Activated naive CD8-positive, alpha-beta T cell treated with anti-CD3 and anti-CD28 coated beads, Interleukin-2, amount 50 U/mL, for 16 hours (primary cell): Measurements from ENCODE around the gene TEX101.
"Not testable (repeated sequence)": the region's sequence is repeated elsewhere in the genome, so short reads cannot be mapped to it uniquely, and the experiment has no call there.

ENCODE experiments used
- DNase-seq: peaks from one replicate; pipeline ENCODE4 v3.0.0-alpha.2; 2020; ENCODE audit warnings: low read depth, low spot score

TEX101 gene, protein sequence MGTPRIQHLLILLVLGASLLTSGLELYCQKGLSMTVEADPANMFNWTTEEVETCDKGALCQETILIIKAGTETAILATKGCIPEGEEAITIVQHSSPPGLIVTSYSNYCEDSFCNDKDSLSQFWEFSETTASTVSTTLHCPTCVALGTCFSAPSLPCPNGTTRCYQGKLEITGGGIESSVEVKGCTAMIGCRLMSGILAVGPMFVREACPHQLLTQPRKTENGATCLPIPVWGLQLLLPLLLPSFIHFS

DNA sequence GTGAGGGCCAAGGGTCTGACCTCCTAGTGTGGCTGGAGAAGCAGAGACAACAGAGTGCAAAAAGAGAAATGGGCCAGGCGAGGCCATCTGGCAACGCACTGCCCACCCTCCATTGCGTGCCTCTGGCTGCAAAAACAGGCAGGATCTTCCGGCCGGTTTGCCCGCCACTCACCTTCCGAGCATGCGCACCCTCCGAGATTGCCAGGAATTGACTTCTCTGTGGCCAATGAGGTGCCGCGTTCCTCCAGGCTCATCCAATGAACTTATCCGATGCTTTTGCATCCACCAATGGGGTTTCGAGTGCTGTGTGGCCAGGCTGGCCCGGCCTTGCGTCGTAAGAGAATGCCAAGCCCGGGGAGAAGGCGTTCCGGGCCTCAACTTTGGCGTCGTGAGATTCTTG, at the start of gene TEX101:
Gene TEX101 (plus strand): TSS at position 337 of the 400 bp plus-strand sequence. CDS start 1,030 bp downstream, outside the sequence.
- DNase-seq: no peak

DNA sequence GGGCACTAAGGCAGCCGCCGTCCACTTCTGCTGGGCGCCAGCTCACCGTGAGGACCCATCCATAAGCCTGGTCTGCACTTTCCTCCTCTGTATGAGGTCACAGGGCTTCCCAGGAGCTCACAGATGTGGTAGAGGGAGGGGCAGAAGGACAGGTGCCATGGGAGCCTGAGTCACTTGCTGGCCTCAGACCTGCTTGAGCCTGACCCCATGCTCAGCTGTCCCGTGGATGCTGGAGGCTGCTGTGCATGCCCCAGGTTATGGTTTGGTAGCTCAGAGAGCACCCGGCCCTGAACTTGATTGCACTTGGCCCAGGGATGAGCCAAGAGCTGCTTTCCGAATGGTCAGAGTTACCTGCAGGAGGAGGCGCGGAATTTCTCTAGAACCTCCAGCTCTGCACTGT, 49.0 kb upstream of the TEX101 start:
- not testable (repeated sequence) for DNase-seq

GRCh38 chr19:43367822-43368221, 46.9 kb upstream of the TEX101 start:
- no peak for DNase-seq

DNA sequence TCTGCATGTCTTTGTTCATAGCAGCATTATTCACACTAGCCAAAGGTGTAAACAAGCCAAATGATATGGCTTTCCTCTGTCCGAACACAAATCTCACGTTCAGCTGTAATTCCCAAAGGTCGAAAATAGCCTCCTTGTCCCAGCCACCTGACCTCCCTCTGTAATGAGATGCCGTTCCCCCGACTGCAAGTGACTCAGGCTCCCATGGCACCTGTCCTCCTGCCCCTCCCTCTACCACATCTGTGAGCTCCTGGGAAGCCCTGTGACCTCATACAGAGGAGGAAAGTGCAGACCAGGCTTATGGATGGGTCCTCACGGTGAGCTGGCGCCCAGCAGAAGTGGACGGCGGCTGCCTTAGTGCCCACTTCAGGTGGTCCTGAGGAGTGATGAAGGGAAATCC, 45.8 kb upstream of the TEX101 start:
- not testable (repeated sequence) for DNase-seq

DNA sequence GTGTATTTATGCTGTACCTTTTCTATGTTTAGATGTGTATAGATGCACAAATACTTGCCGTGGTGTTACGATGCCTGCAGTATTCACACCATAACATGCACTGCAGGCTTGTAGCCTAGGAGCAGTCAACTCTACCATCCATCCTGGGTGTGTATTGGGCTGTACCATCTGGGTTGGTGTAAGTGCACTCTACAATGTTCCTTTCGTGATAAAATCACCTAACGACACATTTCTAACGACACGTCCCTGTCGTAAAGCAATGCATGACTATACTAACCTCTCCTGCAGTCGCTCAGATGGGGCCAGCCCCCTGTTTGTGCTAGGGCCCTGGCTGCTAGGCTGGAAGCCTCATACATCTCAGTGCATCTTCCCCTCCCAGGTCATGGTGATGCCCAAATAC, 42.8 kb upstream of the TEX101 start:
- DNase-seq: no peak

GRCh38 chr19:43372462-43372861, 42.2 kb upstream of the TEX101 start:
- DNase-seq: no peak

DNA sequence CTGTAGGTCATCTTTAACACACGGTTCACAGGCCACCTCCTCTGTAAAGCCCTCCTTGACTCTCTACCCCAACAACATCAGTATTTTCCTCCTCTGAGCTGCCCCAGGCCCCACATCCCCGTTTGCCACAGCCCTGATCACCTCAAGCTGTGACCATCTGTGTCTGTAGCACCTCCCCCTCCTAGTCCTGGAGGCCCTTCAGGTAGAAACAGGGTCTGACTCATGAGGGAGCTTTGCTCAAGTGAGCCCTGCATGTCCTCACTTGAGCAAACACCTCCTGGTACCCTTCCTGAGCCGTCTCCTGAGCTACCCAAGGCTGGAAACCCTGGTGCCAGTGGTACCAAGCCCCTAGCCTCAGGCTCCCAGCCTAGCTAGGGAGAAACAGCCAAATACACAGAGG, 37.1 kb upstream of the TEX101 start:
- DNase-seq: not testable (repeated sequence)

GRCh38 chr19:43380008-43380407, 34.7 kb upstream of the TEX101 start:
- no peak for DNase-seq

DNA sequence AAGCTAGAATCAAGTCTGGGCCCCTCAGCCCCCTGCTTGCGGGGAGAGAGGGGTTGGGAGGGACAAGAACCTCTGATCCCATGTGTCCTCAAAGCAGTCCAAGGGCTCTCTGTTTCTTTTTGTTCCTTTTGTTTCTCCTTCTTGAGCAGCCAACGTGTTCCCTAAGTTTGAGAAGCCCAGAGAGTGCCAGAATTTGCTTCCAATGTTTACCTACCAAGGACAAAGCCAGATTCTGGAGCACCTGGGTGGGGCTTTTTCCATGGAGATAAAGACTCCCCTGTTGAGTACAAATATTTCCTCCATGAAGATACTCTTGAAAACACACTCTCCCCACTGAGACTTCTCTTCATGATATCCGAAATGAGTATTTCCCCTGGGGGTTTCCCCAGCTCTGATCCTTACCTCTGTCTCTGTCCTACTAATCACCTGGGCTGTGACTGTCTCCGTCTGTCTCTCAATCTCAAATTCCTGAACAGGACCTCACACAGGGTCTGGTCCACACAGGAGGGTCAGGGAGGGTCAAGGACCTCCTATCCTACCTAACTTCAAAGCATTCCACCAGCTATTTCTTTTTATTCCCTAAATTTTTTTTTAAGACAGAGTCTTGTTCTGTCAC, 33.8 kb upstream of the TEX101 start:
- DNase-seq: no peak

- not testable (repeated sequence) for DNase-seq
Observed at GRCh38 chr19:43382586-43383216, 32.0 kb upstream of the TEX101 start.

GRCh38 chr19:43383254-43383653, 31.4 kb upstream of the TEX101 start:
- DNase-seq: not testable (repeated sequence)

DNA sequence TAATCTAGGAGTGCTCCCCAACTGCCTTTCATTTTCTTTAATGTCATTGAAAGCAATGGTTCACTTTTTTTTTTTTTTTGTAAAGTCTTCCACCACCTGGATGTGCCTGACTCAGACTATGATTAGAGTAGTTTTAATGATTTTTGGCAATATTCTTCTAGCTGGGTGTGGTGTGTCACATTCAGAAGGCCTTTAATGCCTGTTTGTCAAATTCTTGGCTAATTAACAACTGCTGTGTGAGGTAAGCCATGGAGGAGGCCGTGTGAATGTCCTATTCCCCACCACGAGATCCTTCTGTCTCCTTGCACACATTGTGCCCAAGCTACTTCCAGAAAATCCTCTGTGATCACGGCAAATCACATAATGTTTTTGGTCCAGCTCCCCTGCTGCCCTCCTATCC, 30.9 kb upstream of the TEX101 start:
- DNase-seq: not testable (repeated sequence)

DNA sequence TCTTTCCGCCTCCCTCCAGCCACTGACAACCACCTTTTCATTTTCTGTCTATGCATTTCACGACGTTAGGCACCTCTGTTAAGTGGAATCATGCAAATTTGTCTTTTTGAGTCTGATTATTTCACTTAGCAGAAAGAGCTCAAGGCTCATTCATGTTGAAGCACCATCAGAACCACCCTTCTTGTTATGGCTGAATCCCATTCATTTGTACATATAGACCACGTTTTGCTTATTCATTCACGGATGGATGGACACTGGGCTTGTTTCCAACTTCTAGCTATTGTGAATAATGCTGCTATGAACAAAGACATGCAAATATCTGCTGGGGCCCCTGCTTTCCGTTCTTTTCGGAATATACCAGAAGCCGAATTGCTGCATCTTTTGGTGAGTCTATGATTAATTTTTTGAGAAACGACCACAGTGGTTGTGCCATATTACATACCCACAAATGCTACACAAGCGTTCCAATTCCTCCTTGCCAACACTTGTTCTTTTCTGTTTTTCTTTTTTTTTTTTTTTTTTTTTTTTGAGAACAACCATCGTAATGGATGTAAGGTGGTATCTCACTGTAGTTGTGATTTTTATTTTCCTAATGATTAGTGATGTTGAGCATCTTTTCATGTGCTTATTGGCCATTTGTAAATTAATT, 23.7 kb upstream of the TEX101 start:
- not testable (repeated sequence) for DNase-seq

GRCh38 chr19:43391552-43391935, 23.1 kb upstream of the TEX101 start:
- not testable (repeated sequence) for DNase-seq

DNA sequence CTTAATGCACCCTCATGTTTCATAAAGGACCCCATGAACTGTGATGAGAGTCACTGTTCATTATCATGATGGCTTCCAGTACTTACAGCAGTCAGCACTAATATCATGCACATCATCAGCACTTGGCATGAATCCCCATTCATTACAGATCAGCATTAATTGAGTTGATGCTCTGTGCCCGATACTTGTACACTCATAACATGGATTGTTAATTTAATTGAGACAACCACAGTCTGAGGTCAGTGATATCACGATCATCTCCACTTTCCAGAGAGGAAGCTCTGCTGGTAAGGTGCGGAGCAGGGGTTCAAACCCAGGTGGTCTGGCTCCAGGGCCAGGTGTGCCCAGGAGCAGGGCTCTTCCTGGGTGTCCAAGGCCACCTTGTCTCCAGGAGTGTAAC, 21.2 kb upstream of the TEX101 start:
- DNase-seq: not testable (repeated sequence)

DNA sequence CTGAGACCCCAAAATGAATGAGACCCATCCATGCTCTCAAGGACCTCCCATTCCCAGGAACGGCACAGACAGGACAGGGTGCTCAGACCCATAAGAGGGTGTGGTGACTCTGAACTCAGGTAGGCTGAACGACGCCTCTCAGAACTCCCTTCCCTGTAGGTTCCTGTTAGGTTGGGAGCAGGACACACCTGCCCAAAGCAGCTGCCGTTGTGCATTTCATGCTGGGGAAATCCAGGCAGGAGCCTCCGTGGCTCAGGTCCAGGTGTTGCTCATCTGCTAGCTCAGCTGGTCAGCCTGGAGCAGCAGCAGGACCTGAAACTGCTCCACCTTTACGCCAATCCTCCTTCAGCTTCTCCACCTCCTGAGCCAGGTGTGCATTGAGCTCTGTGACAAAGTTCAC, 19.1 kb upstream of the TEX101 start:
- no peak for DNase-seq

DNA sequence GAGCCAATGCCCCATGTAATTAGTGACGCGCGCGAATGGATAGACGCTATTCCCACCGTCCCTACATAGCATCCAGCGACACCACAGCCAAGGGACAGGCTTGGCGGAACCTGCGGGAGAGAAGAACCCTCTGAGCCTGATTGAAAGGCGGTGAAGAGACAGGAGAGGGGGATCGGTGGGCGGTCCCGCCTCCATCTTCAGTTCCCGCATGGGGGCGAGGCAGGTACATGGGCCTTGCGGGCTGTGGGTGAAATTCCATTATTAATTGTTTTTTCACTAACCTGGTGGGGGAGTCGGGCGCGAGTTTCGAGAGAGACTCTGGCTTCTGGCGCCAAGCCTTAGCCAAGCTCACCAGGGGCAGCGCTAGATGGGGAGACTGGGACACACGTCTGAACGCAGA, 8.4 kb upstream of the TEX101 start:
- DNase-seq: no peak

GRCh38 chr19:43407416-43408005, 7.2 kb upstream of the TEX101 start:
- no peak for DNase-seq

DNA sequence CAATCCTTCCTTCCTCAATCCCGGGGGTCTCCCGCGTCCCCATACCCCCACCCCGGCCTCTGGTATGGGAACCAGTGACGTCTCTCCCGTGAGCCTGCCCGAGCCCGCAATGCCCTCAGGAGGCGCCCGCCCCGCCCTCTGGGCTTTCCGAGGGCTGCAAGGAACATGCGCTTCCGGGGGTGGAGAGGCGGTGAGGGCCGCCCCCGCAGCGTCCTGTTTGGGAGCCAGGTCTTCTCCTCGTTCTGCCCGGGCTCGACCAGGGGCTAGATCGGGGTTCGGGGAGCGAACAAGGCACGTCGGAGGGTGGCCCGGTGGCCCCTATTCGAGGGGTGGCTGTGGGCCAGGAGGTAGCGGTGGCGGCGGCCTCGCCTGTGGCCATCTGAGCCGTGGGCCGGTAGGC, 6.6 kb upstream of the TEX101 start:
- DNase-seq: no peak

DNA sequence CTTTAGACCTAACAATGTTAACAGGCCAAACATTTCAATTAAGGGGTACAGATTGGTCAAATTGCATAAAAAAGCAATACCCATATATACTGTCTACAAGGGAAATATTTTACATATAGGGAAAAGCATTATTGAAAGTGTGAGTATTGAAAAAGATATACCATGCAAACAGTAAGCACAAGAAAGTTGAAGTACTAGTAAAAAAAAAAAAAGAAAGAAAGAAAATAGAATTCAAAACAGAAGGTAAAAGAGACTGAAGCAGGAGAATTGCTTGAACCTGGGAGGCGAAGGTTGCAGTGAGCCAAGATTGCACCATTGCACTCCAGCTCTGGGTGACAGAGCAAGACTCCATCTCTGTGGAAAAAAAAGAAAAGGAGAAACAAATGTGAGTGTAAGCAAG, 5.3 kb upstream of the TEX101 start:
- no peak for DNase-seq

DNA sequence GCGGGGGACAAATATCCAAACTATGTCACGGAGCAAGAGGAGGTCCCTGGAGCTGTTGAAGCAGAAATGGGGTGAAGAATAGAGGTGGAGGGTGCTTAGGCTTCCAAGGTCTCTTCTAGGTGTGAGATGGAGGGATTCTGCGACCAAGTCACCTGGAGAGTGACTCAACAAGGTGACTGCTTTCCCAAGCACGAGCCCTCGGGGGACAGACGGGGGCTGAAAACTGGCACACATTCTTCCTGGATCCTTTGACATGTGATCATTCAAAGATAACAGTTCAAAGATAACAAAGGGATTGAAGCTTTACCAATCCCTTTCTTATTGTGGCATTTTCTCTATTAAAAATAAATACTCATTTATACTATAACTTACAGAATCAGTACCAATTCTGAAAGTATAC, 2.2 kb upstream of the TEX101 start:
- no peak for DNase-seq

- DNase-seq: no peak
Observed at GRCh38 chr19:43416951-43417623, 2.4 kb downstream of the TEX101 start.
